Measurements from ENCODE around the gene DYSF. TPM values are rescaled to one million over a fixed set of nuclear protein-coding genes. Genes with fewer than 3 reads are reported as not detected.

The DYSF gene
- total RNA-seq, 1 donor from 2014 or later = 42.8 TPM

DNA sequence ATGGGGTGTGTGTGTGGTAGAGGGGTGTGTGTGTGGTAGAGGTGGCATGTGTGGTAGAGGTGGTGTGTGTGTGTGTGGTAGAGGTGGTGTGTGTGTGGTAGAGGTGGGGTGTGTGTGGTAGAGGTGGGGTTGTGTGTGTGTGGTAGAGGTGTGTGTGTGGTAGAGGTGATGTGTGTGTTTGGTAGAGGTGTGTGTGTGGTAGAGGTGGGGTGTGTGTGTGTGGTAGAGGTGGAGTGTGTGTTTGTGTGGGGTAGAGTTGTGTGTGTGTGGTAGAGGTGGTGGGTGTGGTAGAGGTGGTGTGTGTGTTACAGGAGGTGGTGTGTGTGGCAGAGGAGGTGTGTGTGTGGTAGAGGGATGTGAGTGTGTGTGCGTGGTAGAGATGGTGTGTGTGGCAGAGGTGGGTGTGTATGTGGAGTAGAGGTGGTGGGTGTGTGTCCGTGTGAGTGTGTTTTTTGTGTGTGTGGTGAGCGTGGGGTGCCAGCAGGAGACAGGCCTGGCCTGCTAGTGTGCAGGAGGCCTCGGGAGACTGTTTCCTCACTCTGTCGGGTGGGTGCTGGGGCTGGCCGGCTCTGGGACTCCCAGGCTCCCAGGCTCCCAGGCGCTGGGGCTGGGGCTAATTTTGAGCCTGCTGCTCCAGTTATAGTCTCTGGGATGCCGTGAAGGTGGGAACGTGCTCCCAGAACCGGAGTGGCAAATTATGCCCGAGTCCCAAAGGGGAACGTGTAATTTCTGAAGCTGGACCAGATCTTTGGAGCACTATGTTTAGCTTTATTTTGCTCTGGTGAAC lies 165.2 kb downstream of the DYSF start:
- no peak for DNase-seq (ENCODE audit: low read depth)
- no peaks in the 10 kb centered on the region for H3K36me3 ChIP-seq (ENCODE audit: control insufficient read depth, insufficient read depth, low read length)
- H3K4me3 ChIP-seq (ENCODE audit: low read depth, low read length) = no peak overlapping the region
- no peaks in the 10 kb centered on the region for H3K27me3 ChIP-seq (ENCODE audit: control insufficient read depth, insufficient read depth, low read length)
- TF ChIP-seq, protein P1, sequence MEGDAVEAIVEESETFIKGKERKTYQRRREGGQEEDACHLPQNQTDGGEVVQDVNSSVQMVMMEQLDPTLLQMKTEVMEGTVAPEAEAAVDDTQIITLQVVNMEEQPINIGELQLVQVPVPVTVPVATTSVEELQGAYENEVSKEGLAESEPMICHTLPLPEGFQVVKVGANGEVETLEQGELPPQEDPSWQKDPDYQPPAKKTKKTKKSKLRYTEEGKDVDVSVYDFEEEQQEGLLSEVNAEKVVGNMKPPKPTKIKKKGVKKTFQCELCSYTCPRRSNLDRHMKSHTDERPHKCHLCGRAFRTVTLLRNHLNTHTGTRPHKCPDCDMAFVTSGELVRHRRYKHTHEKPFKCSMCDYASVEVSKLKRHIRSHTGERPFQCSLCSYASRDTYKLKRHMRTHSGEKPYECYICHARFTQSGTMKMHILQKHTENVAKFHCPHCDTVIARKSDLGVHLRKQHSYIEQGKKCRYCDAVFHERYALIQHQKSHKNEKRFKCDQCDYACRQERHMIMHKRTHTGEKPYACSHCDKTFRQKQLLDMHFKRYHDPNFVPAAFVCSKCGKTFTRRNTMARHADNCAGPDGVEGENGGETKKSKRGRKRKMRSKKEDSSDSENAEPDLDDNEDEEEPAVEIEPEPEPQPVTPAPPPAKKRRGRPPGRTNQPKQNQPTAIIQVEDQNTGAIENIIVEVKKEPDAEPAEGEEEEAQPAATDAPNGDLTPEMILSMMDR (IDR thresholded peaks at IDR 0.05; ENCODE audit: insufficient read depth, low read length, poor library complexity, severe bottlenecking) = no peak

DNA sequence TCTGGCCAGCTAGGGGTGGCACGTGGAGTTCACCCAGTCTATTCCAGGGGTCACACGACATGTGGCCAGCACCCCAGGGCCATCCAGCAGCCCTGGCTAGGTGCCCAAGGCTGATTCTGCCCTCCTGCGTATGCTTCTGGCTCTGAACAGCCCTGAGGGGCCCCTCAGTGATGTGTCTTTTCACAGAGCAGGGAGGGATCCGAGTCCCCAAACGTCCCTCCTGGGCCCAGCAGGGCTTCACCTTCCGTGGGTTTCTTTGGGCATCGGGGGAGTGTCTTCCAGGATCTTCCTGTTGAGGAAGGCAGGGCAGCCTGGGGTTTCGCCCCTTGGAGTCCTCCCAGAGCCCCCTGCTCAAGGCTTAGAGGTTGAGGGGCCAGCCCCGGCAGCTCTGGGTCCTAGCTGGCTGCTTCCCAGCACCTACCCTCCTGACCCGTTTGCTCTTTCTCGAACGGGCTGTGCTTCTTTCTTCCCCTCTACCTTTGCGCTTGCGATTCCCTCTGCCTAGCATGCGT lies 165.9 kb downstream of the DYSF start:
- DNase-seq (ENCODE audit: low read depth) = no peak
- H3K4me3 ChIP-seq (ENCODE audit: low read depth, low read length) = no peak overlapping the region
- TF ChIP-seq, protein P1 (IDR thresholded peaks at IDR 0.05; ENCODE audit: insufficient read depth, low read length, poor library complexity, severe bottlenecking) = no peak
- no peaks in the 10 kb centered on the region for H3K36me3 ChIP-seq (ENCODE audit: control insufficient read depth, insufficient read depth, low read length)
- H3K27me3 ChIP-seq (ENCODE audit: control insufficient read depth, insufficient read depth, low read length) = no peaks in the 10 kb centered on the region

DNA sequence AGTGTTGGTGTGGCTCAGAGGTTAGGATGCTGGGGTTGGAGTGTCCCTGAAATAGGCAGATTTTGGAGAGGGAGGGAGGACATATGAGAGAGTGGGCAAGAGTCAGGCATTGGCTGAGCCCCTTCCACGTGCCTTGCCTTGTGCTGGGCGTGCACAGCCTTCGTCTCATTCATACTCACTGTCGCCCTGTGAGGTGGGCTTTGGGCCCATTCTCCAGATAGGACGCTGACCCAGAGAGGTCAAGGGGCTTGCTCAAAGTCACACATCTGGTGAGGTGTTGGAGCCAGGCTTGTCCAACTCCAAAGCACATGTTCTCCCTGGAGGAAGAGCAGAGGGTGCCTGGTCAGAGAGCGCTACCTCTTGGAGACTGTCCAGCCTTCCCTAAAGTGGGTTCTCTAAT lies 166.8 kb downstream of the DYSF start:
- TF ChIP-seq, protein P1 (IDR thresholded peaks at IDR 0.05; ENCODE audit: insufficient read depth, low read length, poor library complexity, severe bottlenecking) = no peak
- Histone ChIP-seq H3K4me3 (ENCODE audit: low read depth, low read length) (no peak overlapping the region), H3K27me3 (ENCODE audit: control insufficient read depth, insufficient read depth, low read length) (no peaks in the 10 kb centered on the region), H3K36me3 (ENCODE audit: control insufficient read depth, insufficient read depth, low read length) (no peaks in the 10 kb centered on the region)
- no peak for DNase-seq (ENCODE audit: low read depth)

DNA sequence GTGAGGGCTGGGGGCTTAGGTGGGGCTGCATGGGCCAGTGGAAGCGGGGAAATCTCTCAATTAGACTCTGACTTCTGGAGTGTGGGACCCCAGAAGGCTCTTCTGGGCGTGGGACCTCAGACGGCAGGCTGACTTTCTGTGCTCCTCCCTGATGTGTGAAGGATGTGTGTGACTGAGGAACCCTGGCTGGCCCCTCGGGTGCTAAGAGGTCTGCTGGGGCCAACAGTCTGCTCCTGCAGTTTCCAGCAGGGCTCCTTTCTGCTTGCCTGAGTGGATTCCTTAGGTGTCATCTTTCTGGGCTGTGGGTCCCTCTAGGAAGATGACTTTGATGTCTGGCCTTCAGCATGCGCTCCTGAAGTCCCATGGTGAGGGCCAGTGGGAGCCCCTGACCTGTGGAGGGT lies 167.5 kb downstream of the DYSF start:
- Histone ChIP-seq H3K27me3 (ENCODE audit: control insufficient read depth, insufficient read depth, low read length) (no peaks in the 10 kb centered on the region), H3K4me3 (ENCODE audit: low read depth, low read length) (no peak overlapping the region), H3K36me3 (ENCODE audit: control insufficient read depth, insufficient read depth, low read length) (no peaks in the 10 kb centered on the region)
- DNase-seq (ENCODE audit: low read depth) = no peak
- TF ChIP-seq, protein P1 (IDR thresholded peaks at IDR 0.05; ENCODE audit: insufficient read depth, low read length, poor library complexity, severe bottlenecking) = no peak

DNA sequence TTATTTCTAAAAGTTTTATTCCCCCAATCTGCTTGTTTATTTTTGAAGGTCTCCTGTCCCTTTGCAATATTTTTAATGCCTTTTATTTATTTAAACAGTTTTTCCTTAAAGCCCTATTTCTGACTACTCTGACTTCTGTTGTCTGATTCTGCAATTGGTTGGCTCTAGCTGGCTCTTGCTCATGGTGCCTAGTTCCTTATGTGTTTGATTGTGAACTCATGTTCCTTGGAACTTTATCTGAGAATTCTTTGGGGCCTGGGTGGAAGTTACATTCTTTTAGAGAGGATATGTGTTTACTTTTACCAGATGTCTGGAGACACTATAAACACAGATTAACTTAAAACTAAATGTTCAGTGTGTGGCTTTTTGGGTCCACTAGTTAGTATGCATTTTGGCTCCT lies 175.9 kb downstream of the DYSF start:
- H3K27me3 ChIP-seq (ENCODE audit: control insufficient read depth, insufficient read depth, low read length) = no peaks in the 10 kb centered on the region
- H3K4me3 ChIP-seq (ENCODE audit: low read depth, low read length) = no peak overlapping the region
- TF ChIP-seq, protein P1 (IDR thresholded peaks at IDR 0.05; ENCODE audit: insufficient read depth, low read length, poor library complexity, severe bottlenecking) = no peak
- DNase-seq (ENCODE audit: low read depth) = no peak
- H3K36me3 ChIP-seq (ENCODE audit: control insufficient read depth, insufficient read depth, low read length) = no peaks in the 10 kb centered on the region
